PC-3 (cell line): ENCODE data around the gene RBMS2.

Source experiments
- EZH2phosphoT487 ChIP-seq: fragments of 300-600 bp; sonication (generic); IDR thresholded peaks from 2 replicates; pipeline ENCODE4 v1.6.1; 2018; ENCODE audit warnings: mild to moderate bottlenecking, antibody characterized with exemption, low read length, borderline replicate concordance
- TF ChIP-seq, protein P1 (sequence below): fragments of 300-600 bp; sonication (generic); conservative IDR thresholded peaks from 2 replicates; pipeline ENCODE4 v1.5.1; 2017; ENCODE audit warnings: antibody characterized with exemption, low read depth, mild to moderate bottlenecking, low read length

GRCh38 chr12:56602239-56602638, 80.6 kb downstream of the RBMS2 start:
- TF ChIP-seq, protein P1, sequence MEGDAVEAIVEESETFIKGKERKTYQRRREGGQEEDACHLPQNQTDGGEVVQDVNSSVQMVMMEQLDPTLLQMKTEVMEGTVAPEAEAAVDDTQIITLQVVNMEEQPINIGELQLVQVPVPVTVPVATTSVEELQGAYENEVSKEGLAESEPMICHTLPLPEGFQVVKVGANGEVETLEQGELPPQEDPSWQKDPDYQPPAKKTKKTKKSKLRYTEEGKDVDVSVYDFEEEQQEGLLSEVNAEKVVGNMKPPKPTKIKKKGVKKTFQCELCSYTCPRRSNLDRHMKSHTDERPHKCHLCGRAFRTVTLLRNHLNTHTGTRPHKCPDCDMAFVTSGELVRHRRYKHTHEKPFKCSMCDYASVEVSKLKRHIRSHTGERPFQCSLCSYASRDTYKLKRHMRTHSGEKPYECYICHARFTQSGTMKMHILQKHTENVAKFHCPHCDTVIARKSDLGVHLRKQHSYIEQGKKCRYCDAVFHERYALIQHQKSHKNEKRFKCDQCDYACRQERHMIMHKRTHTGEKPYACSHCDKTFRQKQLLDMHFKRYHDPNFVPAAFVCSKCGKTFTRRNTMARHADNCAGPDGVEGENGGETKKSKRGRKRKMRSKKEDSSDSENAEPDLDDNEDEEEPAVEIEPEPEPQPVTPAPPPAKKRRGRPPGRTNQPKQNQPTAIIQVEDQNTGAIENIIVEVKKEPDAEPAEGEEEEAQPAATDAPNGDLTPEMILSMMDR: no peak
- TF ChIP-seq EZH2phosphoT487: no peak
